Fibroblast of pulmonary artery (primary cell): Measurements from ENCODE around the gene IZUMO1R.

ENCODE experiments used
- DNase-seq: peaks from one replicate; pipeline ENCODE4 v3.0.0-alpha.2; 2010; ENCODE audit warnings: low read depth
- H3K4me3 ChIP-seq: replicated peaks from 2 replicates; pipeline ENCODE4 v1.5.1; 2011; ENCODE audit warnings: low read depth, mild to moderate bottlenecking, control low read depth, low read length, moderate library complexity
- TF ChIP-seq, protein P1 (sequence below): IDR thresholded peaks from 2 replicates; pipeline ENCODE4 v1.5.1; 2011; ENCODE audit warnings: mild to moderate bottlenecking, control low read depth, low read length, inconsistent platforms; ENCODE audit errors: missing control alignments

The IZUMO1R gene

GRCh38 chr11:94308024-94308423 is 3.6 kb downstream of the IZUMO1R start:
- no peak overlapping the region for H3K4me3 ChIP-seq
- TF ChIP-seq, protein P1, sequence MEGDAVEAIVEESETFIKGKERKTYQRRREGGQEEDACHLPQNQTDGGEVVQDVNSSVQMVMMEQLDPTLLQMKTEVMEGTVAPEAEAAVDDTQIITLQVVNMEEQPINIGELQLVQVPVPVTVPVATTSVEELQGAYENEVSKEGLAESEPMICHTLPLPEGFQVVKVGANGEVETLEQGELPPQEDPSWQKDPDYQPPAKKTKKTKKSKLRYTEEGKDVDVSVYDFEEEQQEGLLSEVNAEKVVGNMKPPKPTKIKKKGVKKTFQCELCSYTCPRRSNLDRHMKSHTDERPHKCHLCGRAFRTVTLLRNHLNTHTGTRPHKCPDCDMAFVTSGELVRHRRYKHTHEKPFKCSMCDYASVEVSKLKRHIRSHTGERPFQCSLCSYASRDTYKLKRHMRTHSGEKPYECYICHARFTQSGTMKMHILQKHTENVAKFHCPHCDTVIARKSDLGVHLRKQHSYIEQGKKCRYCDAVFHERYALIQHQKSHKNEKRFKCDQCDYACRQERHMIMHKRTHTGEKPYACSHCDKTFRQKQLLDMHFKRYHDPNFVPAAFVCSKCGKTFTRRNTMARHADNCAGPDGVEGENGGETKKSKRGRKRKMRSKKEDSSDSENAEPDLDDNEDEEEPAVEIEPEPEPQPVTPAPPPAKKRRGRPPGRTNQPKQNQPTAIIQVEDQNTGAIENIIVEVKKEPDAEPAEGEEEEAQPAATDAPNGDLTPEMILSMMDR = no peak
- no peak for DNase-seq

GRCh38 chr11:94309757-94310156 is 5.4 kb downstream of the IZUMO1R start:
- TF ChIP-seq, protein P1 = no peak
- DNase-seq = no peak

GRCh38 chr11:94310191-94310875 is 6.0 kb downstream of the IZUMO1R start:
- H3K4me3 ChIP-seq = no peak overlapping the region
- TF ChIP-seq, protein P1 = no peak
- DNase-seq = no peak

More at GRCh38 chr11:94309757-94310156, 5.4 kb downstream of the IZUMO1R start:
- H3K4me3 ChIP-seq = no peak overlapping the region

GRCh38 chr11:94312339-94312738 is 8.0 kb downstream of the IZUMO1R start:
- no peak for DNase-seq
- TF ChIP-seq, protein P1 = no peak
- no peak overlapping the region for H3K4me3 ChIP-seq

GRCh38 chr11:94314064-94314463 is 9.7 kb downstream of the IZUMO1R start:
- TF ChIP-seq, protein P1 = no peak

DNA sequence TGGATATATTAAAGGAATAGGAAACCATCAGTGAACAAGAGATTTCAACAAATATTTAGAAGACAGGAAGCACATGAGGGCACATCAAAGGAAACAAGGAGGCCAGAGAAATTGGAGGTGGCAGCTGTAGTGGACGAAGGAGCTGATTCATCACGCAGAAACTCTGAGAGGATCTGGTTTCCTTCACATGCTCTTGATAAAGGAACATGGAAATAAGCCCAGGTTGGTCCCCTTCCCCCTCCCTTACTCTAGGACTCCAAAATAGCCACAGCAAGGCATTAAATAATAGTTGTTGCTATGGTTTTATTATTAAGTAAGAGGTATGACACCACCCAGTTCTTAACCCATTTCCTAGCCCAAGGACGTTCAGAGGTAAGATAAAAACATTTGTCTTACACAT is 11.3 kb downstream of the IZUMO1R start:
- TF ChIP-seq, protein P1 = no peak

More at GRCh38 chr11:94314064-94314463, 9.7 kb downstream of the IZUMO1R start:
- no peak for DNase-seq
- H3K4me3 ChIP-seq = no peak overlapping the region

DNA sequence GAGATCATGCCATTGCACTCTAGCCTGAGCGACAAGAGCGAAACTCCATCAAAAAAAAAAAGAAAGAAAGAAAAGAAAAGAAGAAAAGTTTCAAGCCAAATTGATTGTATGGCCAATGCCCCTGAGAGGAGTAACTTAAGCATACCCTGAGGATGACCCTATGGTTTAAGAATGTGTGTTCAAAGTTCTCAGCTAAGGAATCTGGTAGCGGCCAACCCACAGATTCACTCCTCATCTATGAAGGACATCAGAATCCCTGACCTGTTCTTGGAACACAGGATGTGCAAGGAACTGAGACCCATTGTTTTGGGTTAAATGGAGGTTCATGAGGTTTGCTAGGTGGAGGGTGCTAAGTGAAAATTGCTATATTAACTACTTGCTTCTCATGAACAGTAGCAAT is 18.1 kb downstream of the IZUMO1R start:
- TF ChIP-seq, protein P1 = no peak
- no peak overlapping the region for H3K4me3 ChIP-seq
- no peak for DNase-seq

More for the DNA sequence above, 11.3 kb downstream of the IZUMO1R start:
- H3K4me3 ChIP-seq = no peak overlapping the region
- DNase-seq = peak; percentile 44
